Stimulated activated CD8-positive, alpha-beta memory T cell treated with anti-CD3 and anti-CD28 coated beads, Interleukin-15, amount 100 ng/mL, for 24 hours (primary cell): ENCODE measurements around the gene SUN1.
A peak's percentile ranks its signal among the peaks of the same experiment; 100 is the strongest.
"Not testable (repeated sequence)": the region's sequence is repeated elsewhere in the genome, so short reads cannot be mapped to it uniquely, and the experiment has no call there.

Source experiments
- DNase-seq: peaks from one replicate; pipeline ENCODE4 v3.0.0-alpha.2; 2020; ENCODE audit warnings: low read depth

The SUN1 gene

DNA sequence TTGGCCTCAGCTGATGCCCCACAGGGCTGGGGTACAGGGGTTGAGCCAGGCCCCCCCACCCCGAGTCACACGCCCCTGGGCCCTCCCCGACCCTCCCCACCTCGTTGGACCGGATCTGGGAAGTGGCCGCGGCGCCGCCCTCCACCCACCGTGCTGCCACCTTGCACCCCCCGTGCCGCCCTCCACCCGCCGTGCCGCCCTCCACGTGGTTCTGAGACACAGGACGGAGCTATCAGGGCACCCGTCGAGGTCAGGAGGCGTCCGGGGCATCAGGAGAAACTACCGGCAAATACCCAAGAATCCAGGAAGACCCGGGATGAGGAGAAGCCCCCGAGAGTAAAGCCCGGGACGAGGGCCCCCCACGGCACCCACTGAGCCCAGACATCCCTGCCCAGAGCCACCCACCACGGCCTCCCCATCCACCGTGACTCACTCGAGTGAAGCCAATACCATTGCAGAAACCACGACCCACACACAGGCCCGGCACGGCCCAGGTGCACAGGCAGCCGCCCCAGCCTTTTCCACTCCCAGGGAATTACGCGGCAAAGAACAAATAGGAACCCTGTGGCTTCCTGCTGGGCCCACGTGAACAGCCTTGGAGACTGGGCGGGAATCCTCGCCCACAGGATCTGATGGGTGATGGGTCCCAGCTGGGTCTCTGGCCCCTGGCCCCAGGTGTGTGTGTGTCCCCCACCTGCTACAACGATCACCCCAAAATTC lies 88.2 kb downstream of the SUN1 start:
- DNase-seq, result no peak

DNA sequence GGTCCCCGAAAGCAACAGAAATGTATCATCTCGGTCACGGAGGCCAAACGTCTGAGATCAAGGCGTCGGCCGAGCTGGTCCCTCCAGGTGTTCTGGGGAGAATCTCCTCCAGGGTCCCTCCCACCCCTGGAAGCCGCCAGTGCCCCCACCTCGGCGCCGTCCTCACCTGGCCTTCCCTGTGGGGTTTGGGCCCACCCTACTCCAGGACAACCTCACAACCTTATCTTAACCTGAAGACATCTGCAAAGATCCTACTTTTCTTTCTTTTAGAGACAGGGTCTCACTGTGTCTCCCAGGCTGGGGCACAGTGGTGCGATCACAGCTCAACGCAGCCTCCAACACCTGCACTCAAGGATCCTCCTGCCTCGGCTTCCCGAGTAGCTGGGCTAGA lies 88.8 kb downstream of the SUN1 start:
- DNase-seq, result no peak

DNA sequence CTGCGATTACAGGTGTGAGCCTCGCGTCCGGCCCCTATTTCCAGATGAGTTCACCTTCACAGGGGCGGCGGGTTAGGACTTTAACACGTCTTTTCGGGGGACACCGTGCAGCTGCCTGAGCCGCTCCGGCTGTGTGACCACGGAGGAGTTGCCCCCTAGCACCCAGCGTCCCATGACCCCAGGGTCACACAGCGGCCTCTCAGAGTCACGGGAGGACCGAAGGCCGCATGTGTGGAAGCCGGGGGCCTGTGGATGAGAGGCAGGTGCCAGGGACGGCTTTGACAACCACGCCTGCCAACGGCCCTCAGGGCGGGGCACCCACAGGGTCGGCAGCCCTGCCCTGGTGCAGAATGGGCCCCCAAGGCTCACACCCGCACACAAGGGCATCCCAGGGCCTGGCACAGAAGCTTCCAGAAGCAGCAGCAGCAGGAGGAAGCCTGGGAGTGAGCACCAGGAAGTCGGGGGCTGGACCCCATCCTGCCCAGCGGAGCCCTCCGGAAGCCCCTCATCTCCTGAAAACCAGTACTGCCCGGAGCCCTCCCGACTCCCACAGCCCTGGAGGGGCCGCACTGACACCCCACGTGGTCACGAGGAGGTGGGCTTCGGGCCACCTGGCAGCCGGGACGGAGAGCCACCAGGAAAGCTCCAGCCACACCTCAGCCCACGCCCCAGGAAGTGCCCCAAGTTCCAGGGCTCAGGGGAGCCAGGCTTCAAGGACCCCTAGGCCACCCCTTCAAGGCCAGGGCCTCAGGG lies 89.5 kb downstream of the SUN1 start:
- no peak for DNase-seq

DNA sequence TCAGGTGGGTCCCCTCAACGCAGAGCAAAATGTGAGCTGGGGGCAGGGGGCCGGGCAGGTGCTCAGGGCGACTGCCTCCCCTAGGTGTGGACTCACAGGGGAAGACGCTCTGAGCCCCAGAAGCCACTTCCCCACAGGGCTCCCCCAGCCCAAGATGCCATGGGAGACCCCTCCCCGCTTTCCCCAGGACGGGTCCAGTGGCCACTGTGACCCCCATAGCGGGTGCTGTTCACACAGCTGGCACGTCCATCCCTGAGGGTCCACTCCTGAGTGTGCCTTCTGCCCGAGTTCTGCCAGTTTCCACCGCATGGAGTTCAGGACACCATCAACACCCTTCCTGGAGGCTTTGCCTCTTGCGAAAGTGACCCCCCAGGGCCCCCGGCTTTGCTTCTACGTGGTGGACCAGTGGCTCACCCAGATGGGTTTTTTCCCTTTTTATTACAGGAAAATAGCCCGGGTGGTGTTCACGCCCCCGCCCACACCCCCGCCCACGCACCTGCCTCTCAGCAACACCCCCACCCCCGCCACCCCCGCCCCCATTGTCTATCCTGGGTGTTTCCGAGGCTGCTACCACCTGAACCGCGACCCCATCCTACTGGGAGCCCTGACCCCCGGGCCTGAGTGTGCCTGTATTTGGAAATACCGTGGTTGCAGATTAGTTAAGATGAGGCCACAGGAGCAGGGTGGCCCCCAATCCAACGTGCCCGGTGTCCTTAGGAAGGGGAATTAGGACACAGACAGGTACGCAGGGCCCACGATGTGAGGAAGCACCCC lies 90.2 kb downstream of the SUN1 start:
- no peak for DNase-seq

DNA sequence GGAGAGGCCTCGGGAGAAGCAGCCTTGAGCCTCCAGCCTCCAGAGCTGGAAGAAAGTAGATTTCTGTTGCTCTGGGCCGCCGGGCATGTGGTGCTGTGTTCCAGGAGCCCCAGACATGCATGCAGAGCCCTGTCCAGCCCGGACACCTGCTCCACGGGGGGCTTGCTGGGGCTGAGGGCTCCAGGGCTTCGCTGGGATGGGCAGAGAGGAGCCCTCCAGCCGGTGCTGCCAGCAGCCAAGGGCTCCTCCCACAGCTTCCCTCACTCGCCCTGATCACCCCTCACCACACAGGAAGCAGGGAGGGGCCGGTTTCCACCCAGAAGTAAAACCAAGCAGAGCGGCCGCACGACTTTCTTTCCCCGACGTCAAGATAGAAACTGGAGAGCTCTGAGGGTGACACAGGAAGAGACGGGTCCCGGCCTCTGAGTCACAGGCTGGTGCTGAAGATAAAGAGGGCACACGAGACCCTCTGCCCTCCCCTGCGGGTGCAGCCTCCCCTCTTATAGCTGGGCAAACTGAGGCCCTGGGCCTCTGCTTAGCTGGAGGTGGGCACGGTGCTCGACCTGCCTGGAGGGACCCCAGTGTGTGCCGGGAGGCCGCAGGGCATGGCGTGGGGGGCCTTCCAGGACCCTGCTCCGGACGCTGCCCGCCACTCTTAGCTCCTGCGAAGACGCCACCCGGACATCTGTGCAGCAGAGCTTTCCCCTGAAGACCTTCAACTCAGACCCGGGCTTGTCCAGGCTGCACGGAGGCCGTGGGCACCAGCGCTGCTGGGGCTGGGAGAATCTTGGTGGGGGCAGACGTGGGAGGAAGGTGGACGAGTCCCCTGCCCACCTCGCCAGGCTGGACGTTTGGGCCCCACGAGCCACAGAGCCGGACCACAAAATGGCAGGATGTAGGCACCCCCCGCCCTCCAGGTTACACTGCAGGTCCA lies 91.1 kb downstream of the SUN1 start:
- DNase-seq, result peak; percentile 59

DNA sequence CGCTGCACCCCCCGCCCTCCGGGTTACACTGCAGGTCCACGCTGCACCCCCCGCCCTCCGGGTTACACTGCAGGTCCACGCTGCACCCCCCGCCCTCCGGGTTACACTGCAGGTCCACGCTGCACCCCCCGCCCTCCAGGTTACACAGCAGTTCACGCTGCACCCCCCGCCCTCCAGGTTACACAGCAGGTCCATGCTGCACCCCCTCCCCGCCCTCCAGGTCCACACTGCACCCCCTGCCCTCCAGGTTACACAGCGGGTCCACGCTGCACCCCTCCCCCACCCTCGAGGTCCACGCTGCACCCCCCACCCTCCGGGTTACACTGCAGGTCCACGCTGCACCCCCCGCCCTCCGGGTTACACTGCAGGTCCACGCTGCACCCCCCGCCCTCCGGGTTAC lies 91.8 kb downstream of the SUN1 start:
- not testable (repeated sequence) for DNase-seq
